GM12873 (cell line): ENCODE results near the gene SLC40A1.

Experiments used
- TF ChIP-seq, protein P1 (sequence below): IDR thresholded peaks from 2 replicates; pipeline ENCODE4 v1.5.1; 2012; ENCODE audit warnings: low read depth, mild to moderate bottlenecking, moderate library complexity, low read length, control low read depth; ENCODE audit not compliant: insufficient read depth; ENCODE audit errors: missing control alignments

SLC40A1 gene

GRCh38 chr2:189623049-189623448 is 42.5 kb upstream of the SLC40A1 start:
- TF ChIP-seq, protein P1, sequence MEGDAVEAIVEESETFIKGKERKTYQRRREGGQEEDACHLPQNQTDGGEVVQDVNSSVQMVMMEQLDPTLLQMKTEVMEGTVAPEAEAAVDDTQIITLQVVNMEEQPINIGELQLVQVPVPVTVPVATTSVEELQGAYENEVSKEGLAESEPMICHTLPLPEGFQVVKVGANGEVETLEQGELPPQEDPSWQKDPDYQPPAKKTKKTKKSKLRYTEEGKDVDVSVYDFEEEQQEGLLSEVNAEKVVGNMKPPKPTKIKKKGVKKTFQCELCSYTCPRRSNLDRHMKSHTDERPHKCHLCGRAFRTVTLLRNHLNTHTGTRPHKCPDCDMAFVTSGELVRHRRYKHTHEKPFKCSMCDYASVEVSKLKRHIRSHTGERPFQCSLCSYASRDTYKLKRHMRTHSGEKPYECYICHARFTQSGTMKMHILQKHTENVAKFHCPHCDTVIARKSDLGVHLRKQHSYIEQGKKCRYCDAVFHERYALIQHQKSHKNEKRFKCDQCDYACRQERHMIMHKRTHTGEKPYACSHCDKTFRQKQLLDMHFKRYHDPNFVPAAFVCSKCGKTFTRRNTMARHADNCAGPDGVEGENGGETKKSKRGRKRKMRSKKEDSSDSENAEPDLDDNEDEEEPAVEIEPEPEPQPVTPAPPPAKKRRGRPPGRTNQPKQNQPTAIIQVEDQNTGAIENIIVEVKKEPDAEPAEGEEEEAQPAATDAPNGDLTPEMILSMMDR: no peak

- TF ChIP-seq, protein P1: no peak
Measured at GRCh38 chr2:189621781-189622180, 41.2 kb upstream of the SLC40A1 start.

DNA sequence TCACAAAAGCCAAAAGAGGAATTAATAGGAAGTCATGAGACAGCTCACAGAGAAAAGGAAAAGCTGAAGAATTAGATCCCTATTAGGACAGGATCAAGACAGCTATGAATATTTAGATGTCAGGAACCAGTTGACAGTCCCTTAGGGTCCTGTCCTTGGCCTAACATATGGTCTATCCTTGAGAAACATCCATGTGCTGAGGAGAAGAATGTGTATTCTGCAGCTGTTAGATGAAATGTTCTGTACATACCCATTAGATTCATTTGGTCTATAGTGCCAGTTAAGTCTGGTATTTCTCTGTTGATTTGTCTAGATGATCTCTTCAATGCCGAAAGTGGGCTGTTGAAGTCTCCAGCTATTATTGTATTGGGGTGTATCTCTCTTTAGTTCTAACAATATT is 37.6 kb upstream of the SLC40A1 start:
- TF ChIP-seq, protein P1: no peak

GRCh38 chr2:189614585-189614984 is 34.0 kb upstream of the SLC40A1 start:
- TF ChIP-seq, protein P1: no peak

DNA sequence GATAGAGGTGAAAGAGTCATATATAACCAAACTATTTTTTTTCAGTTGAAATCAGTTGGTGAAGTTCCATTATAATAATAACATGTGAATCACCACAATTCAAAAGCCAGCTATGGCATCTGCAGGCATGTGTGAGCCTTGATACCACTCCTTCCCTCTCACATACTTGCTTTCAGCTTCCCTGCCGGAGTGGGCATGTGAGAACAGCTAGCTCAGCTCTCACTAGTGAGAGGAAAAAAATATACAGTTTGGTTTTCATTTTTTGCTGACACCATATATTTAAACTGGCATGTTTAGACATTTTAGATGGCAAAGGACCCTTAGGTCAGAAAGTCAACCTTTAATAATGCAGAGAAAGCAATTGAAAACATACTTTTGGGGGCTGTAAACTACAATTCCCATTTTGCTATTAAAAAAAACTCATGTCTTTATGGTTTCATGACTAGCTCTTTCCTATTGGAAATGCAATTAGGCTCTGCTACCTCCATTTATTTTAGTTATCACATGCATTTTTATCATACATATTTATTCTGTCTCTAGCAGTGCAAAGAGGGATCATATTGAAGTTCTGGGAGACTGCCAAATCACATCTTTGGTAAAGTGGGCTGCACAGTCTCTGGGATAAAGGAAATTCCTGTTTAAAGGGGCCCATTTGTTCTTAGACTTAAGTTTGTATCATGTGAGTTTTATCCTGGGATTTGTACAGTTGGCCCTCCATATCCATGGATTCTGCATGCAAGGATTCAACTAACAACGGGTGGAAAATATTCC is 33.2 kb upstream of the SLC40A1 start:
- TF ChIP-seq, protein P1: no peak

GRCh38 chr2:189613077-189613636 is 32.6 kb upstream of the SLC40A1 start:
- TF ChIP-seq, protein P1: no peak

DNA sequence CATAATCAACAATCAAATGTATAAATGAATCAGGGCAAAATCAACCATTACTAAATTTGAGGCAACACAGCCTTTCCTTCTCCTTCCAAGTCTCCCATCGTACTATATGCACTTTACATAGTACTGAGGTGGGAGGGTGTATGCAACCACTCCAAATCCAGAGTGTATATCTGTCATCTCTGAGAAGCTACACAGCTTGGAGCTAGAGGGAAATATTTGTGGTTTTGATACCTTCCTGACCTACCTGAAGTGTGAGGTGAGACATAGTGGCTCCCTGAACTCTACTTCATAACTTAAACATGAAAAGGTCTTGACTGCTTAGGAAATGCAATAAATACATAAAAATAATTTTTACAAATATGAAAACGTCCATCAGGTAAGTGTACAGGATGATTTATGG is 30.1 kb upstream of the SLC40A1 start:
- TF ChIP-seq, protein P1: no peak
